ENCODE measurements around the gene SH2D3A. TPM values are rescaled to one million over a fixed set of nuclear protein-coding genes. Genes with fewer than 3 reads are reported as not detected.
A peak's percentile ranks its signal among the peaks of the same experiment; 100 is the strongest.

SH2D3A gene
- total RNA-seq, 1 experiment from 2014 or later = 17.9 TPM

DNA sequence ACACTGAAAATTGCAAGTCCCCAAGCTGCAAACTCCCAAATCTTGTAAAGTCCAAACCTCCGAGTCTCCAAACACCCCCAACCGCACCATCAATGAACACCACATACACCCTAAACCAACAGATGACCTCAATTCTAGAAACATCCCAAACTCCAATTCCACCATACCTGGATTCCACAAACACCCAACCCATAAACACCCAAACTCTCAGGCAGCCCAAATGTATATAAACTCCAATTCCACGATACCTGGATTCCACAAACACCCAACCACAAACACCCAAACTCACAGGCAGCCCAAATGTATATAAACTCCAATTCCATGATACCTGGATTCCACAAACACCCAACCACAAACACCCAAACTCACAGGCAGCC is 47.3 kb downstream of the SH2D3A start:
- peaks cover 5% of the 10 kb centered on the region for H3K27me3 Mint-ChIP-seq (ENCODE audit: low read depth)
- Histone ChIP-seq H2BK12ac (ENCODE audit: insufficient read length, low read depth, low read length) (no peak overlapping the region), H3K27ac (ENCODE audit: insufficient read length, low read depth, low read length) (no peak overlapping the region), H3K4me2 (ENCODE audit: insufficient read depth, insufficient read length, low read length) (no peak overlapping the region), H3K79me1 (ENCODE audit: insufficient read depth, low read depth, low read length, poor library complexity, severe bottlenecking) (no peaks in the 10 kb centered on the region), H3K9ac (ENCODE audit: extremely low read depth, insufficient read length, low read length) (no peak overlapping the region), H3K79me2 (ENCODE audit: insufficient read depth, low read length) (no peaks in the 10 kb centered on the region), H3K4ac (ENCODE audit: low read depth, low read length) (no peak overlapping the region), H4K20me1 (ENCODE audit: control insufficient read depth, insufficient read depth, insufficient read length) (no peaks in the 10 kb centered on the region), H3K23me2 (ENCODE audit: insufficient read length, low read depth, low read length, poor library complexity, severe bottlenecking) (no peaks in the 10 kb centered on the region), H4K91ac (ENCODE audit: insufficient read length, low read depth, low read length) (no peak overlapping the region), H2BK5ac (ENCODE audit: insufficient read length, low read length) (no peak overlapping the region), H2BK15ac (ENCODE audit: low read depth, low read length) (no peak overlapping the region), H2AK5ac (ENCODE audit: insufficient read length, low read length) (no peak overlapping the region), H3K23ac (ENCODE audit: insufficient read length, low read depth, low read length) (no peak overlapping the region), H4K5ac (ENCODE audit: insufficient read length, low read depth, low read length) (no peak overlapping the region), H3K14ac (ENCODE audit: insufficient read depth, low read length) (no peak overlapping the region), H3K18ac (ENCODE audit: insufficient read length, low read depth, low read length) (no peak overlapping the region), H3K4me1 (ENCODE audit: insufficient read depth, low read length) (no peaks in the 10 kb centered on the region; the same call in 1 of the 2 replicates), H3T11ph (ENCODE audit: low read length) (no peak overlapping the region), H4K8ac (replicated peaks; ENCODE audit: insufficient read length, low read depth, low read length) (no peak overlapping the region), H3K9me3 (ENCODE audit: control insufficient read depth, low read depth, low read length) (no peaks in the 10 kb centered on the region), H2BK120ac (ENCODE audit: low read depth, low read length, poor library complexity, severe bottlenecking) (no peak overlapping the region), H3K56ac (ENCODE audit: insufficient read length, low read depth, low read length) (no peak overlapping the region), H3K27me3 (ENCODE audit: insufficient read depth, low read length) (no peaks in the 10 kb centered on the region), H2BK20ac (ENCODE audit: low read depth, low read length, poor library complexity, severe bottlenecking) (no peak overlapping the region), H2AFZ (ENCODE audit: low read length) (no peak overlapping the region)
- H3K4me3 Mint-ChIP-seq = no peak overlapping the region; a peak in 1 of 5 replicates
- peaks cover 0 to 4% (median 3%) of the 10 kb centered on the region in 3 experiments; a peak in 2 of 7 replicates for H3K36me3 Mint-ChIP-seq (ENCODE audit: insufficient read depth in 1 of 3, low read depth in 3 of 3)
- TF ChIP-seq CTCF (conservative IDR thresholded peaks at IDR 0.05) = no peak
- DNase-seq = no peak
- WGBS (ENCODE audit: extremely low coverage, insufficient read length, low lambda C conversion rate) = 100% methylated on average over 1 of the region's 3 CpGs
- peaks cover 4 to 6% of the 10 kb centered on the region in 2 experiments; a peak in 4 of 5 replicates for H3K9me3 Mint-ChIP-seq
- H3K4me1 Mint-ChIP-seq = peaks cover 6 to 40% of the 10 kb centered on the region in 2 experiments
- H3K27ac Mint-ChIP-seq = peak overlapping the region in 1 of 3 experiments; percentile 9; a peak in 1 of 7 replicates
